ENCODE data around the gene RPS6KA2.

The RPS6KA2 gene

DNA sequence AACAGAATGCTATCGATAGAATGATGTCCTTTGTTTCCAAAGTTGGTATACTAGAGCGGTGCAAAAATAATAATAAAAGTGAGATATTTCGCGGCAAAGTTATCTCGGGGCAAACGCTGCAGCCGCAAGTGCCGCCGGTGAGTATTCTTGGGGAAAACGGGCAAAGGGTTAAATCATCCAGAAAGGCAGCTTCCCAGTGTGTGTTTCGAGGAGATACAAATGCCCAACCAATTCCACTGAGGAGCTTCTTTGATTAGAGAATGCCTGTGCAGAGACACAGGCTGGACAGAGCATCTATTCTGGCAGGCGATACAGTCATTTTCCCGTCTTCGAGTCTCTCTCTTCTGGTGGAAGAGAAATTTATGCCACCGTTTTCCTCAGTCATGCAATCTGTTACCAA is 186.3 kb downstream of the RPS6KA2 start:
- in situ Hi-C loops (cut with HindIII; ENCODE audit: low pct_ligation_motif_present, low sequenced_read_pairs), result no loop called here
- H3K4me3 ChIP-seq (ENCODE audit: low read depth, low read length), result no peak overlapping the region

GRCh38 chr6:166440106-166440505 is 186.9 kb downstream of the RPS6KA2 start:
- DNase-seq, result no peak
- in situ Hi-C loops (cut with HindIII; ENCODE audit: low pct_ligation_motif_present, low sequenced_read_pairs), result no loop called here
- H3K27me3 ChIP-seq (replicated peaks), result no peaks in the 10 kb centered on the region
- H3K36me3 ChIP-seq (replicated peaks), result no peaks in the 10 kb centered on the region
- H3K4me3 ChIP-seq (ENCODE audit: low read depth, low read length), result no peak overlapping the region
- no peak for TF ChIP-seq CTCF (IDR thresholded peaks at IDR 0.05; ENCODE audit: low read depth, low read length, missing control alignments)
- no peak overlapping the region for H3K27ac ChIP-seq

More for the DNA sequence above, 186.3 kb downstream of the RPS6KA2 start:
- no peak for TF ChIP-seq CTCF (IDR thresholded peaks at IDR 0.05; ENCODE audit: low read depth, low read length, missing control alignments)
- Histone ChIP-seq H3K36me3 (replicated peaks) (no peaks in the 10 kb centered on the region), H3K27me3 (replicated peaks) (no peaks in the 10 kb centered on the region), H3K27ac (no peak overlapping the region)
- DNase-seq, result no peak

DNA sequence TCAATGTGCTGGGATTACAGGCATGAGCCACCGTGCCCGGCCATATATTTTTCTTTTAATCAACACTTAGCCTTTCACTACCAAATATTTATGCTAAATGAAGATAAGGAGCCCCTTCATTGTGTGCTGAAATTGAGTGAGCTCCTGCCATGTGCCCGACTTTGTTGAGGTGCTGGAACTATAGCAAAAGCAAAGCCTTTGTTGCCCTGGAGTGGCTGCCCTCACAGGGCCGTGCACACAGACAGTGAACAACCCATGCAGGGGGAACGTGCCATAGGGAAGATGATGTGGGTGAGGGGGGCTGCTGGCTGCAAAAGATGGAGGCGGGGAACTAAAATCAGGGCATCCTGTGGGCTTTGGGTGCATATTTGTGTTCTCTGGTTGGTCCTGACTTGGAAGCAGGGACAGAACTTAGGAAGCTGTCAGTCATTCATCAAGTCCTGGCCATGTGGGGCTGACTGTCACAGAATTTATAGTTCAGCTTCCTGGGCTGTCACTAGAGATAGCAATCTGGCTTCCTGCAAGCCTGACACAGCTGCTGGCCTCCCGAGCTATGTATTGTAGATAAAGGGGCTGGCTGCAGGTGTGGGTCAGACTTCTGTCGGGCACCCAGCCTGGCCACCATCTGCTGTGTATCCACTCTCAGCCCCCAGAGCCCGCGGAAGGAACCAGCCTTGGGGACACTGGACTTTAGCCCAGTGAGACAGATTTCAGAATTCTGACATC is 187.5 kb downstream of the RPS6KA2 start:
- no peaks in the 10 kb centered on the region for H3K27me3 ChIP-seq (replicated peaks)
- in situ Hi-C loops (cut with HindIII; ENCODE audit: low pct_ligation_motif_present, low sequenced_read_pairs), result no loop called here
- no peak for DNase-seq
- no peaks in the 10 kb centered on the region for H3K36me3 ChIP-seq (replicated peaks)
- no peak for TF ChIP-seq CTCF (IDR thresholded peaks at IDR 0.05; ENCODE audit: low read depth, low read length, missing control alignments)
- no peak overlapping the region for H3K4me3 ChIP-seq (ENCODE audit: low read depth, low read length)
- H3K27ac ChIP-seq, result no peak overlapping the region

DNA sequence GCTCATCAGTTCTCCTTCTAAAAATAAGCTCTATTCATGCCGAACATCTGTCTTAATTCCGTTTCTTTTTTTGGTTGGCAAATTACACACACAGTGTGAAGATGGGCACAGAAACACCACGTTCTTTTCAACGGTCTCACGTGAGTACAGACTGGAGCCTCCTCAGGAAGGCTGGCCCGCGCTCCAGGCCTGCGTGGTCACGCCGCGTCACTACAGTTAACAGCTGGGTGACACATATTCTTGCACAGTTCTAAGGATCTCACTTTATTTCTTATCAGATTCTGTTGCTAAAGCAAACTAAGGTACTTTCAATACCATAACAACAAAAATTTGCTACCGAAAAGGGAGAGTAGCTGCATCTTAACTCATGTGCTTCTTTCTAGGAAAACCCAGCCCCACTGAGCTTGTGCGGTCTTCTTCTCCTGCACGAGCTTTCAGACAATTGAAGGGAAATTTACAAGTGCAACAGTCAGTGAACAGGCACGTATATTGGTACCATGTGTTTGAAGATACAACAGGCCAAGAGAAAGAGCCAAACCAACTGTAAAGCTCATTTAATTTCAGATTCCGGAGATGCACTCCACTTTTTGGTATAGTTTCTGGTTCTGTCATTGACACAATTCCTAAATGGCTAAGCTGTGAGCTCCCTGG is 188.7 kb downstream of the RPS6KA2 start:
- no peak for DNase-seq
- H3K27ac ChIP-seq, result no peak overlapping the region
- TF ChIP-seq CTCF (IDR thresholded peaks at IDR 0.05; ENCODE audit: low read depth, low read length, missing control alignments), result no peak
- no peaks in the 10 kb centered on the region for H3K36me3 ChIP-seq (replicated peaks)
- no peaks in the 10 kb centered on the region for H3K27me3 ChIP-seq (replicated peaks)
- in situ Hi-C loops (cut with HindIII; ENCODE audit: low pct_ligation_motif_present, low sequenced_read_pairs), result no loop called here
- H3K4me3 ChIP-seq (ENCODE audit: low read depth, low read length), result no peak overlapping the region

GRCh38 chr6:166437661-166438060 is 189.4 kb downstream of the RPS6KA2 start:
- Histone ChIP-seq H3K27ac (no peak overlapping the region), H3K4me3 (ENCODE audit: low read depth, low read length) (no peak overlapping the region), H3K27me3 (replicated peaks) (no peaks in the 10 kb centered on the region), H3K36me3 (replicated peaks) (no peaks in the 10 kb centered on the region)
- in situ Hi-C loops (cut with HindIII; ENCODE audit: low pct_ligation_motif_present, low sequenced_read_pairs), result no loop called here
- TF ChIP-seq CTCF (IDR thresholded peaks at IDR 0.05; ENCODE audit: low read depth, low read length, missing control alignments), result no peak
- no peak for DNase-seq

Measured in brain microvascular endothelial cell (primary cell).